HEK293 (cell line): ENCODE measurements around the gene KIF14.
A peak's percentile ranks its signal among the peaks of the same experiment; 100 is the strongest.

Source experiments
- CTCF ChIA-PET: fragments of 350-600 bp; formaldehyde crosslinking; extraction: SDS; loops from one replicate; lab custom pipeline; 2021; ENCODE audit warnings: antibody characterized with exemption; lab: Yijun Ruan, JAX
- POLR2A ChIA-PET: fragments of 300-600 bp; formaldehyde crosslinking; extraction: SDS; loops from one replicate; lab custom pipeline; 2020; ENCODE audit warnings: antibody characterized with exemption, inconsistent platforms; lab: Yijun Ruan, JAX
- H3K27ac ChIP-seq: fragments of 200-500 bp; sonication (Bioruptor generic); 2 replicates; pipeline ENCODE4 v1.5.1; 2014; ENCODE audit warnings: low read depth, low read length, control low read depth, inconsistent platforms; ENCODE audit errors: extremely low read depth
- H3K36me3 ChIP-seq, 2 experiments: fragments of 200-500 bp in 1 of 2; sonication (Bioruptor generic) in 1 of 2; 1 replicate in 1 of 2; 2 replicates in 1 of 2; pipeline ENCODE4 v1.5.1; 2014 to 2017; ENCODE audit warnings: inconsistent platforms in 2 of 2, low read length in 2 of 2; ENCODE audit not compliant: control insufficient read depth in 2 of 2, insufficient read depth in 1 of 2
- H3K4me1 ChIP-seq: fragments of 200-500 bp; sonication (Bioruptor generic); 2 replicates; pipeline ENCODE4 v1.5.1; 2014; ENCODE audit warnings: mild to moderate bottlenecking, low read length, inconsistent platforms; ENCODE audit not compliant: control insufficient read depth, insufficient read depth
- H3K4me3 ChIP-seq: 2 replicates; pipeline ENCODE4 v1.5.1; 2011; ENCODE audit warnings: low read depth, mild to moderate bottlenecking, control low read depth, low read length, moderate library complexity
- H3K9me3 ChIP-seq: fragments of 200-500 bp; sonication (Bioruptor generic); 2 replicates; pipeline ENCODE4 v1.5.1; 2014; ENCODE audit warnings: low read depth, low read length, inconsistent platforms; ENCODE audit not compliant: control insufficient read depth, insufficient read depth
- HOXD13 ChIP-seq: sonication (generic); formaldehyde crosslinking; IDR thresholded peaks from 2 replicates; pipeline ENCODE4 v1.8.0; 2022; ENCODE audit warnings: missing genetic modification reagents, borderline replicate concordance
- ZNF133 ChIP-seq: fragments of 450-650 bp; formaldehyde crosslinking; IDR thresholded peaks from 2 replicates; pipeline ENCODE4 v1.5.1; 2016; ENCODE audit warnings: missing biosample characterization, missing genetic modification characterization
- ZNF140 ChIP-seq: fragments of 450-650 bp; formaldehyde crosslinking; IDR thresholded peaks from 2 replicates; pipeline ENCODE4 v1.5.1; 2016; ENCODE audit warnings: missing biosample characterization, missing genetic modification characterization
- ZNF155 ChIP-seq: fragments of 450-650 bp; formaldehyde crosslinking; IDR thresholded peaks from 2 replicates; pipeline ENCODE4 v1.5.1; 2016; ENCODE audit warnings: missing biosample characterization, missing genetic modification characterization
- ZNF2 ChIP-seq: fragments of 450-650 bp; formaldehyde crosslinking; IDR thresholded peaks from 2 replicates; pipeline ENCODE4 v1.5.1; 2016; ENCODE audit warnings: missing biosample characterization, missing genetic modification characterization
- ZNF239 ChIP-seq: fragments of 450-650 bp; formaldehyde crosslinking; IDR thresholded peaks from 2 replicates; pipeline ENCODE4 v1.5.1; 2016; ENCODE audit warnings: missing biosample characterization, missing genetic modification characterization
- ZNF335 ChIP-seq: fragments of 450-650 bp; formaldehyde crosslinking; conservative IDR thresholded peaks from 2 replicates; pipeline ENCODE4 v1.5.1; 2016; ENCODE audit warnings: missing biosample characterization, missing genetic modification characterization
- ZNF350 ChIP-seq: fragments of 450-650 bp; formaldehyde crosslinking; IDR thresholded peaks from 2 replicates; pipeline ENCODE4 v1.5.0; 2017; ENCODE audit warnings: missing biosample characterization, mild to moderate bottlenecking, missing genetic modification characterization
- ZNF366 ChIP-seq: fragments of 450-650 bp; formaldehyde crosslinking; conservative IDR thresholded peaks from 2 replicates; pipeline ENCODE4 v1.5.1; 2016; ENCODE audit warnings: missing biosample characterization, missing genetic modification characterization
- ZNF394 ChIP-seq: fragments of 450-650 bp; formaldehyde crosslinking; IDR thresholded peaks from 2 replicates; pipeline ENCODE4 v1.5.1; 2016; ENCODE audit warnings: missing biosample characterization, missing genetic modification characterization, mild to moderate bottlenecking, moderate library complexity, borderline replicate concordance
- ZNF768 ChIP-seq: fragments of 450-650 bp; formaldehyde crosslinking; IDR thresholded peaks from 2 replicates; pipeline ENCODE4 v1.5.1; 2018; ENCODE audit warnings: missing biosample characterization, mild to moderate bottlenecking, missing genetic modification characterization
- ZNF791 ChIP-seq: fragments of 450-650 bp; formaldehyde crosslinking; IDR thresholded peaks from 2 replicates; pipeline ENCODE4 v1.5.1; 2016; ENCODE audit warnings: missing biosample characterization, missing genetic modification characterization
- ZNF830 ChIP-seq: fragments of 450-650 bp; IDR thresholded peaks from 2 replicates; pipeline ENCODE4 v1.5.0; 2018; ENCODE audit warnings: missing biosample characterization, missing genetic modification characterization, low read depth, mild to moderate bottlenecking, moderate library complexity
- TF ChIP-seq, protein P1 (sequence below): fragments of 450-650 bp; formaldehyde crosslinking; IDR thresholded peaks from 2 replicates; pipeline ENCODE4 v1.5.1; 2016; ENCODE audit warnings: missing biosample characterization, missing genetic modification characterization
- TF ChIP-seq, protein P2 (sequence below): fragments of 450-650 bp; formaldehyde crosslinking; IDR thresholded peaks from 2 replicates; pipeline ENCODE4 v1.5.0; 2017; ENCODE audit warnings: missing biosample characterization, missing genetic modification characterization, borderline replicate concordance
- TF ChIP-seq, protein P3 (sequence below): fragments of 450-650 bp; formaldehyde crosslinking; IDR thresholded peaks from 2 replicates; pipeline ENCODE4 v1.5.1; 2016; ENCODE audit warnings: missing biosample characterization, missing genetic modification characterization
- TF ChIP-seq, protein P4 (sequence below): fragments of 450-650 bp; formaldehyde crosslinking; IDR thresholded peaks from 2 replicates; pipeline ENCODE4 v1.5.1; 2016; ENCODE audit warnings: missing biosample characterization, missing genetic modification characterization
- TF ChIP-seq, protein P5 (sequence below): fragments of 450-650 bp; formaldehyde crosslinking; IDR thresholded peaks from 2 replicates; pipeline ENCODE4 v1.5.1; 2016; ENCODE audit warnings: missing biosample characterization, missing genetic modification characterization
- TF ChIP-seq, protein P6 (sequence below): fragments of 450-650 bp; formaldehyde crosslinking; IDR thresholded peaks from 2 replicates; pipeline ENCODE4 v1.5.1; 2016; ENCODE audit warnings: missing biosample characterization, missing genetic modification characterization, low read depth
- TF ChIP-seq, protein P7 (sequence below): fragments of 450-650 bp; IDR thresholded peaks from 2 replicates; pipeline ENCODE4 v1.5.1; 2018; ENCODE audit warnings: missing biosample characterization, mild to moderate bottlenecking, missing genetic modification characterization

KIF14 gene

DNA sequence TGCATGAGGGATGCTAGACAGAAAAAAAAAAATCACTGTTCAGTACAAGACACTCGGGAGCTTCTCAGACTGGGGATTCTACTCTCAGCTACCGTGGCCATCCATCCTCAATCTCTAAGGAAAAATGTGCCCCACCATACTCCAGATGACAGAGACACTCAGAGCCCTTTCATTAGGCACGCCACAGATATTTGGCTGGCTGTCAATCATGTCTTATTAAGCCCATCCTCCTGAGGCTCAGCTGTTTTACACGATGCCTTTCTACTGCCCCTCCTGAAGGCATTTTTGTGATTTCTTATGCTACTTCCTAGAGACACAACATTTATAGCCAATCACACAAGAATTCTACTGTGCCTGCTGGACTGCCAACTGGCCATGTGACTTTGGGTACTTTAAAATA lies 92.9 kb downstream of the KIF14 start:
- ChIA-PET POLR2A (no interaction called here), CTCF (interaction anchor here (0.6 to 1.1 kb wide), 5 partner anchors 17 to 697 kb away, joined by 3 read pairs; no protein-coding TSS in a partner anchor)
- no peaks in the 10 kb centered on the region for H3K9me3 ChIP-seq
- TF ChIP-seq ZNF791 (tag by site-specific recombination) (no peak), ZNF394 (no peak), ZNF350 (tag by site-specific recombination) (no peak), ZNF239 (tag by site-specific recombination) (no peak), ZNF155 (tag by site-specific recombination) (no peak), ZNF830 (no peak)
- TF ChIP-seq, protein P1, sequence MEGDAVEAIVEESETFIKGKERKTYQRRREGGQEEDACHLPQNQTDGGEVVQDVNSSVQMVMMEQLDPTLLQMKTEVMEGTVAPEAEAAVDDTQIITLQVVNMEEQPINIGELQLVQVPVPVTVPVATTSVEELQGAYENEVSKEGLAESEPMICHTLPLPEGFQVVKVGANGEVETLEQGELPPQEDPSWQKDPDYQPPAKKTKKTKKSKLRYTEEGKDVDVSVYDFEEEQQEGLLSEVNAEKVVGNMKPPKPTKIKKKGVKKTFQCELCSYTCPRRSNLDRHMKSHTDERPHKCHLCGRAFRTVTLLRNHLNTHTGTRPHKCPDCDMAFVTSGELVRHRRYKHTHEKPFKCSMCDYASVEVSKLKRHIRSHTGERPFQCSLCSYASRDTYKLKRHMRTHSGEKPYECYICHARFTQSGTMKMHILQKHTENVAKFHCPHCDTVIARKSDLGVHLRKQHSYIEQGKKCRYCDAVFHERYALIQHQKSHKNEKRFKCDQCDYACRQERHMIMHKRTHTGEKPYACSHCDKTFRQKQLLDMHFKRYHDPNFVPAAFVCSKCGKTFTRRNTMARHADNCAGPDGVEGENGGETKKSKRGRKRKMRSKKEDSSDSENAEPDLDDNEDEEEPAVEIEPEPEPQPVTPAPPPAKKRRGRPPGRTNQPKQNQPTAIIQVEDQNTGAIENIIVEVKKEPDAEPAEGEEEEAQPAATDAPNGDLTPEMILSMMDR (tag by site-specific recombination) = no peak
- no peaks in the 10 kb centered on the region for H3K36me3 ChIP-seq
- no peaks in the 10 kb centered on the region for H3K4me1 ChIP-seq
- no peak overlapping the region for H3K27ac ChIP-seq
- H3K4me3 ChIP-seq = no peak overlapping the region

DNA sequence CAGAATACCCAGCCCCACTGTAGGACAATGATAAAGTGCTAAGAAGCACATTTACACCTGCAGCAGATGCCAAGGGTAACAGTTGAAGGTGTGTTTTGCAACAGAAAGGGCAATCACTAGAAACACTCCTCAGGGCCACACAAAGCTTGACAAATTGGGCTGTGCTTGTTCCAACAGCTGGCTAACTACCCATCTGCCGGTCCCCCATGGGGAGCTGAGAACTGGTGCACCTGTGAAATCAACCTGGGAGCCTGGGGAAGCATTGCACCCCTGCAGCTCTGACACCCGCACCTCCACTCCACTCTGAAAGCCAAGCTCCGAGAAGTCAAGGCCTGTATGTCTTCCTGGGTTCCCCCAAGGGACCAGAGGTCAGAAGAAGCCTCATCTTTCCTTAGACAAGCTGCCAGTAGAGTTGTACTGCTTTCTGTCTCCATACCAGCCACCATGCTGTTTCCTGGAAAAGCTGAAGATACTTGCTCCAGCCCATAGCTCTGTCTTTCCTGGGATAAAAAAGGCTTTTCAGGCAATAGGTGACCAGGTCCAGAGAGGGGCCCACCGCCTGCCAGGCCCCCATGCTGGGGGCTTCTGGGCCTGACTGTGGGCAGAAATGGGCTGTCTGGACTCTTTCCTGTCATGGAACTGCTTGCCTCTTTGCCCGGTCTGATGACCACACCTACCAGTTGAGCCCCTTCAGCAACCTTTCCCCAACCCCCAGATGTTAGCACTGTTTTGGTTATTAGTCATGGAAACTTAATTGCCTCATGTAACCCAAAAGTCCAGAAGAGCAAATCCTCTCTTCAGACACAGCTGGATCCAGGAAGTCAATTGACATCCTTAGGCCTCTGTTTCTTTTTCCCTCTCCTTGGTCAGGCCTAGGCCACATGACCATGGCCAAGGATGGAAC lies 93.6 kb downstream of the KIF14 start:
- Histone ChIP-seq H3K36me3 (no peaks in the 10 kb centered on the region), H3K27ac (no peak overlapping the region), H3K4me3 (no peak overlapping the region), H3K9me3 (no peaks in the 10 kb centered on the region), H3K4me1 (no peaks in the 10 kb centered on the region)
- CTCF ChIA-PET = interaction anchor here (0.6 kb wide), 2 partner anchors 381 to 697 kb away, joined by 3 read pairs; no protein-coding TSS in a partner anchor
- POLR2A ChIA-PET = no interaction called here
- TF ChIP-seq, protein P2, sequence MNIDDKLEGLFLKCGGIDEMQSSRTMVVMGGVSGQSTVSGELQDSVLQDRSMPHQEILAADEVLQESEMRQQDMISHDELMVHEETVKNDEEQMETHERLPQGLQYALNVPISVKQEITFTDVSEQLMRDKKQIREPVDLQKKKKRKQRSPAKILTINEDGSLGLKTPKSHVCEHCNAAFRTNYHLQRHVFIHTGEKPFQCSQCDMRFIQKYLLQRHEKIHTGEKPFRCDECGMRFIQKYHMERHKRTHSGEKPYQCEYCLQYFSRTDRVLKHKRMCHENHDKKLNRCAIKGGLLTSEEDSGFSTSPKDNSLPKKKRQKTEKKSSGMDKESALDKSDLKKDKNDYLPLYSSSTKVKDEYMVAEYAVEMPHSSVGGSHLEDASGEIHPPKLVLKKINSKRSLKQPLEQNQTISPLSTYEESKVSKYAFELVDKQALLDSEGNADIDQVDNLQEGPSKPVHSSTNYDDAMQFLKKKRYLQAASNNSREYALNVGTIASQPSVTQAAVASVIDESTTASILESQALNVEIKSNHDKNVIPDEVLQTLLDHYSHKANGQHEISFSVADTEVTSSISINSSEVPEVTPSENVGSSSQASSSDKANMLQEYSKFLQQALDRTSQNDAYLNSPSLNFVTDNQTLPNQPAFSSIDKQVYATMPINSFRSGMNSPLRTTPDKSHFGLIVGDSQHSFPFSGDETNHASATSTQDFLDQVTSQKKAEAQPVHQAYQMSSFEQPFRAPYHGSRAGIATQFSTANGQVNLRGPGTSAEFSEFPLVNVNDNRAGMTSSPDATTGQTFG = no peak
- TF ChIP-seq ZNF335 (0 out of 2 replicates have a peak, but pooled peaks have one; percentile 47), ZNF2 (tag by site-specific recombination) (no peak), HOXD13 (CRISPR knock-in tag) (no peak), ZNF140 (tag by site-specific recombination) (no peak), ZNF366 (tag by site-specific recombination) (no peak), ZNF133 (tag by site-specific recombination) (no peak), ZNF768 (tag by site-specific recombination) (no peak)
- TF ChIP-seq, protein P3, sequence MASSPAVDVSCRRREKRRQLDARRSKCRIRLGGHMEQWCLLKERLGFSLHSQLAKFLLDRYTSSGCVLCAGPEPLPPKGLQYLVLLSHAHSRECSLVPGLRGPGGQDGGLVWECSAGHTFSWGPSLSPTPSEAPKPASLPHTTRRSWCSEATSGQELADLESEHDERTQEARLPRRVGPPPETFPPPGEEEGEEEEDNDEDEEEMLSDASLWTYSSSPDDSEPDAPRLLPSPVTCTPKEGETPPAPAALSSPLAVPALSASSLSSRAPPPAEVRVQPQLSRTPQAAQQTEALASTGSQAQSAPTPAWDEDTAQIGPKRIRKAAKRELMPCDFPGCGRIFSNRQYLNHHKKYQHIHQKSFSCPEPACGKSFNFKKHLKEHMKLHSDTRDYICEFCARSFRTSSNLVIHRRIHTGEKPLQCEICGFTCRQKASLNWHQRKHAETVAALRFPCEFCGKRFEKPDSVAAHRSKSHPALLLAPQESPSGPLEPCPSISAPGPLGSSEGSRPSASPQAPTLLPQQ (tag by site-specific recombination) = 0 out of 2 replicates have a peak, but pooled peaks have one; percentile 46
- TF ChIP-seq, protein P4, sequence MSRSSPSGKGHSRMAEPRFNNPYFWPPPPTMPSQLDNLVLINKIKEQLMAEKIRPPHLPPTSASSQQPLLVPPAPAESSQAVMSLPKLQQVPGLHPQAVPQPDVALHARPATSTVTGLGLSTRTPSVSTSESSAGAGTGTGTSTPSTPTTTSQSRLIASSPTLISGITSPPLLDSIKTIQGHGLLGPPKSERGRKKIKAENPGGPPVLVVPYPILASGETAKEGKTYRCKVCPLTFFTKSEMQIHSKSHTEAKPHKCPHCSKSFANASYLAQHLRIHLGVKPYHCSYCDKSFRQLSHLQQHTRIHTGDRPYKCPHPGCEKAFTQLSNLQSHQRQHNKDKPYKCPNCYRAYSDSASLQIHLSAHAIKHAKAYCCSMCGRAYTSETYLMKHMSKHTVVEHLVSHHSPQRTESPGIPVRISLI (tag by site-specific recombination) = no peak
- TF ChIP-seq, protein P5, sequence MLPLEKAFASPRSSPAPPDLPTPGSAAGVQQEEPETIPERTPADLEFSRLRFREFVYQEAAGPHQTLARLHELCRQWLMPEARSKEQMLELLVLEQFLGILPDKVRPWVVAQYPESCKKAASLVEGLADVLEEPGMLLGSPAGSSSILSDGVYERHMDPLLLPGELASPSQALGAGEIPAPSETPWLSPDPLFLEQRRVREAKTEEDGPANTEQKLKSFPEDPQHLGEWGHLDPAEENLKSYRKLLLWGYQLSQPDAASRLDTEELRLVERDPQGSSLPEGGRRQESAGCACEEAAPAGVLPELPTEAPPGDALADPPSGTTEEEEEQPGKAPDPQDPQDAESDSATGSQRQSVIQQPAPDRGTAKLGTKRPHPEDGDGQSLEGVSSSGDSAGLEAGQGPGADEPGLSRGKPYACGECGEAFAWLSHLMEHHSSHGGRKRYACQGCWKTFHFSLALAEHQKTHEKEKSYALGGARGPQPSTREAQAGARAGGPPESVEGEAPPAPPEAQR (tag by site-specific recombination) = no peak
- TF ChIP-seq, protein P6, sequence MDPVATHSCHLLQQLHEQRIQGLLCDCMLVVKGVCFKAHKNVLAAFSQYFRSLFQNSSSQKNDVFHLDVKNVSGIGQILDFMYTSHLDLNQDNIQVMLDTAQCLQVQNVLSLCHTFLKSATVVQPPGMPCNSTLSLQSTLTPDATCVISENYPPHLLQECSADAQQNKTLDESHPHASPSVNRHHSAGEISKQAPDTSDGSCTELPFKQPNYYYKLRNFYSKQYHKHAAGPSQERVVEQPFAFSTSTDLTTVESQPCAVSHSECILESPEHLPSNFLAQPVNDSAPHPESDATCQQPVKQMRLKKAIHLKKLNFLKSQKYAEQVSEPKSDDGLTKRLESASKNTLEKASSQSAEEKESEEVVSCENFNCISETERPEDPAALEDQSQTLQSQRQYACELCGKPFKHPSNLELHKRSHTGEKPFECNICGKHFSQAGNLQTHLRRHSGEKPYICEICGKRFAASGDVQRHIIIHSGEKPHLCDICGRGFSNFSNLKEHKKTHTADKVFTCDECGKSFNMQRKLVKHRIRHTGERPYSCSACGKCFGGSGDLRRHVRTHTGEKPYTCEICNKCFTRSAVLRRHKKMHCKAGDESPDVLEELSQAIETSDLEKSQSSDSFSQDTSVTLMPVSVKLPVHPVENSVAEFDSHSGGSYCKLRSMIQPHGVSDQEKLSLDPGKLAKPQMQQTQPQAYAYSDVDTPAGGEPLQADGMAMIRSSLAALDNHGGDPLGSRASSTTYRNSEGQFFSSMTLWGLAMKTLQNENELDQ = no peak
- TF ChIP-seq, protein P7, sequence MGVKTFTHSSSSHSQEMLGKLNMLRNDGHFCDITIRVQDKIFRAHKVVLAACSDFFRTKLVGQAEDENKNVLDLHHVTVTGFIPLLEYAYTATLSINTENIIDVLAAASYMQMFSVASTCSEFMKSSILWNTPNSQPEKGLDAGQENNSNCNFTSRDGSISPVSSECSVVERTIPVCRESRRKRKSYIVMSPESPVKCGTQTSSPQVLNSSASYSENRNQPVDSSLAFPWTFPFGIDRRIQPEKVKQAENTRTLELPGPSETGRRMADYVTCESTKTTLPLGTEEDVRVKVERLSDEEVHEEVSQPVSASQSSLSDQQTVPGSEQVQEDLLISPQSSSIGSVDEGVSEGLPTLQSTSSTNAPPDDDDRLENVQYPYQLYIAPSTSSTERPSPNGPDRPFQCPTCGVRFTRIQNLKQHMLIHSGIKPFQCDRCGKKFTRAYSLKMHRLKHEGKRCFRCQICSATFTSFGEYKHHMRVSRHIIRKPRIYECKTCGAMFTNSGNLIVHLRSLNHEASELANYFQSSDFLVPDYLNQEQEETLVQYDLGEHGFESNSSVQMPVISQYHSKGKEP (tag by site-specific recombination) = no peak
